Airway epithelial cell (primary cell): ENCODE results near the gene KIF22. TPM values are rescaled to one million over a fixed set of nuclear protein-coding genes. Genes with fewer than 3 reads are reported as not detected.

Experiments used
- total RNA-seq: library from RNA; depleted of rRNA; stranded (reverse); fragments of >200 nt; gene quantifications from 2 replicates; pipeline ENCODE4 v1.2.3, GENCODE V29; 2015

Gene KIF22
- 51.3 and 68.9 TPM in 2 replicates for total RNA-seq

DNA sequence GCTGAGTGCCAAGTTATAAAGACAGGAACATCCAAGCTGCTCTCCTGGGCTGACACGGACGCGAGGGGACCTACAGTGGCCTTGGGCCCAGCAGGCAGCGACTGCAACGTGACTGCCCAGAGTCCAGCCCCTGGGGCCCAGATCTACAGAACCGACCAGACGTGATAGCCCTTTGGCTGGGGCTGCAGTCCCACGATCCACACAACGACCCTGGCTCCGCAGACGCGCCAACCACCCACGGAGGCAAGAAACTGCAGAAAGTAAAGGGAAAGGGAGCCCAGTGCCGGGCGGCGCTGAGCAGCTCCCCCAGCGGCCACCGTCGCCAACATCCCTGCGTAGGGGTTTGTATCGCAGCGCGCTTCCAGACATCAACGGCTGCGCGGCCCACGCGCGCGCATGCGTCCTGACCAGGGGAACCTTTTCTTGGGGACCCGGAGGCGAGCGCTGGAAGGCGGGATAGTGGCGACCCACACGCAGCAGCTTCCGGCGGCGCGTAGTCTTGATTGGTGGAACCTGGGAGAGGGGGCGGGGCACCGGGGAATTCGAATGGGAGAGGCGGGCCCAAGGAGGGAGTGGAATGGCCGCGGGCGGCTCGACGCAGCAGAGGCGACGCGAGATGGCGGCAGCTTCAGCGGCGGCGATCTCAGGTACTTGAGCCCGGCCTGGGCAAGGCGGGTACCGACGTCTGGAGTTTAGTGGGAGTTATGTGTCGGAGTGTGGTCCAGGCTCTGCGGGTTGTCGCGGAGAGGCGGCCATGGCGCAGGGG is at the start of gene KIF22:
KIF22 (plus strand) TSS at position 569 of the 766 bp plus-strand sequence; CDS start at position 578, 9 bp downstream.

GRCh38 chr16:29745853-29746345 is 44.7 kb upstream of the KIF22 start, which contains the start of gene C16orf54:
Gene C16orf54, minus strand, starts transcription at chr16:29745990. Its CDS starts 1,039 bp downstream, at chr16:29744951.

DNA sequence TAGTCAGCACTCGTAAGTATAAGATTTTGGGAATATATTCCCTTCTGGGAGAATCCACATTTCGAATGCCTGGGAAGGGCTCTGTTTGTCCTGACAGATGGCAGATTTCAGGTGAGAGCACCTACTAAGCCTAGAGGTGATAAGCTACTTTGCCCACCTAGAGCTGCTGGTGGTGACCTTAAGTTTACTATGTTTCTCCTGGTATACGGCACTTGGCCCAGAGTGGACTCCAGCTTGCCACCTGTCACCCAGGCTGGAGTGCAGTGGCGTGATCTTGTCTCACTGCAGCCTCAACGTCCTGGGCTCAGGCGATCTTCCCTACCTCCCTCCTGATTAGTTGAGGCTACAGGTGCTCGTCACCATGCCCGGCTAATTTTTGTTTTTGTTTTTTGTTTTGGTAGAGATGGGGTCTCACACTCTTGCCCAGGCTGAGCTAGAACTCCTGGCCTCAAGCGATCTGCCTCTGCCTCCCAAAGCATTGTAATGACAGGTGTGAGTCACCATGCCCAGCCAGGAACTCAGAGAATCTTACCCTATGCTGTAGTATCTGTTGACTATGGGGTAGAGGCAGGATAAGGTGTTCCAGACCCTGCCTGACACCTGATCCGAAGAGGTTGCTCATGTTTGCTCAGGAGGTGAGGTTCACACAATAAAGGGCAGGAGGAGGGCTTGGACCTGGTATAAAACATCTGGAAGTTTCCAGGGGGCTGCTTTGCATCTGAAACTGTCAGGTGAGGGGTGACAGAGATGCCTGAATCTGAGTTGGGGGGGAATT is 12.8 kb upstream of the KIF22 start, which contains the start of gene ZG16:
ZG16 (plus strand) TSS at position 681 of the 775 bp plus-strand sequence. CDS start 1,011 bp downstream, outside the sequence.

GRCh38 chr16:29806099-29806579 is 15.6 kb downstream of the KIF22 start, which contains the start of gene MAZ:
Gene MAZ, plus strand, starts transcription at chr16:29806529. Its CDS starts 173 bp downstream, at chr16:29806702.

DNA sequence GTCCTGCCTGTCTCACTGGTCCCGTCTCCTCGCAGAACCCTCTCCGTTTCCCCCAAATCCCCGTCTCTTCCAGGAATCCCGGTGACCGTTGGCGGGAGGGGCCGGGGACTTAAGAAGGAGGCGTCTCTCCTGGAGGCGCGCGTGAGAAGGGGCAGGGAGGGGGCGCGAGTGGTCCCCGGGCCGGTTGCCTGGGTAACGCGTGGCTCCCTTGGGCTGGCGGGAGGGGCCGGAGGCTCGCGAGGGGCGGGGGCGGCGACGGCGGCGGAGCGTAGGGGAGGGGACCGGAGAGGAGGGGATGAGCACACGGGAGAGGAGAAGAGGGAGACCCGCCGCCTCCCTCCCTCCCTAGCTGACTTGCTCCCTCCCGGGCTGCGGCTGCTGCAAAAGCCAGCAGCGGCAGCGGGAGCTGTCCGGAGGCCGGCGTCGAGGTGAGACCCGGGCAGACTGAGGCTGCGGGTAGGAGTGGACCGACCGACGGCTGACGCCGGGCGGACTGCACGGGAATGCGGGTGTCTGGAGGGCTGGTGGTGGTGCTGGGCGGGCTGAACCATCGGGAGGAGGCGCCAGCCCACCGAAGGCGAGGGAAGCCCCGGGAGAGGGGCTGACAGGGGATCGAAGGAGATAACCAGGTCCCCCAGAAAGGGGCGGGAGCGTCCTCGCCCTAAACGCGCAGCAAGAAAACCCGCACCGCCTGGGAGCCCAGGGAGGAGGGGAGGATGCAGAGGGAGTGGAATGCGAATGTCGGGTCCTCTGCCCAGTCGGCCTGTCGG is 21.5 kb downstream of the KIF22 start, which contains the start of gene PRRT2:
PRRT2 (plus strand) TSS at position 298 of the 770 bp plus-strand sequence. CDS start 862 bp downstream, outside the sequence.

DNA sequence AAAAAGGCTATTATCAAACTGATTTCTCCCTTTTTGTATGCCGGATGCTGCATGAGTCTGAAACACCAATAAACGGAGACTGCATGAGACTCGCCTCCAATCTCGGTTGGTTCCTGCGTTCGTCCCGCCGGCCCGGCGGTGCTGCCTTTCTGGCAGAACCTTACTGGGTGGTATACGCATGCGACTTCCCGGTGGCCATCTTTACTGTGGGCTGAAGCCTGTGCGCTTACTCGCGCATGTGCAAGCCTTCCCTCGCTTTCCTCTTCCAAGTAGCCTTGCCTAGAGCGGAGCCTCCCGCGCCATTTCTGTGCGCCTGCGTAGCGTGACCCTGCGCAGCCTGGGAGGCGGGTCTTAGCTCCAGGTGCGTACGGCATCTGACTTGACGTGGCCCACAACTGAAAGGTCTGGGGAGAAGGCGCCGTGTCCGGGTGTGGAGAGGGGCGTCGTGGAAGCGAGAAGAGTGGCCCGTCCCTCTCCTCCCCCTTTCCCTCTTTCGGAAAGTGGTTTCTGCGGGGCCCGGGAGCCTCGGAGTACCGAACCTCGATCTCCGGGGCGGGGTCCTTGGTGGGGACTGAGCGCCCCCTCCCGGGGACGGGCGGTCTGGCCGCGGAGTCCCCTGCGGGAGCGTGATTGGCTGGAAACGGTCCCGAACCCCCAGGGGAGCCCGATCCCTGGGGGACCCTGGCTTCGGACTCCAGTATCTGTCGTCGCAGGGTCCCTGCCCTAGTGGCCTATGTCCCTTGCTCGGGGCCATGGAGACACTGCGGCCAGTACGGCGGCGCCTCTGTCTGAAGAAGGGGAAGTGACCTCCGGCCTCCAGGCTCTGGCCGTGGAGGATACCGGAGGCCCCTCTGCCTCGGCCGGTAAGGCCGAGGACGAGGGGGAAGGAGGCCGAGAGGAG is 25.5 kb downstream of the KIF22 start, which contains the start of gene PAGR1:
PAGR1 (plus strand) TSS at position 360 of the 901 bp plus-strand sequence; CDS start at position 734, 374 bp downstream.

GRCh38 chr16:29820271-29820701 is 29.7 kb downstream of the KIF22 start, which contains the start of gene MVP:
Gene MVP, plus strand, starts transcription at chr16:29820462. Its CDS starts 10,088 bp downstream, at chr16:29830550.

Other genes starting within 250 kb of the KIF22 start
- not detected in 2 replicates for gene SPN, start 127.5 kb upstream of the KIF22 start, total RNA-seq
- 1.2 and 2.7 TPM in 2 replicates for gene QPRT, start 111.6 kb upstream of the KIF22 start, total RNA-seq
- gene C16orf54, start 44.8 kb upstream of the KIF22 start, total RNA-seq, result not detected in 2 replicates
- not detected in 2 replicates for gene ZG16, start 12.5 kb upstream of the KIF22 start, total RNA-seq
- 160 and 240 TPM in 2 replicates for gene MAZ, start 15.8 kb downstream of the KIF22 start, total RNA-seq
- gene PRRT2, start 21.4 kb downstream of the KIF22 start, total RNA-seq, result not detected in 2 replicates
- gene PAGR1, start 25.4 kb downstream of the KIF22 start, total RNA-seq, result 49.9 and 54.9 TPM in 2 replicates
- gene MVP, start 29.7 kb downstream of the KIF22 start, total RNA-seq, result 91.0 and 99.4 TPM in 2 replicates
- gene CDIPT, start 72.5 kb downstream of the KIF22 start, total RNA-seq, result 56.8 and 68.1 TPM in 2 replicates
- 9.9 and 11.2 TPM in 2 replicates for gene SEZ6L2, start 108.8 kb downstream of the KIF22 start, total RNA-seq
- 5.4 and 9.3 TPM in 2 replicates for gene ASPHD1, start 109.7 kb downstream of the KIF22 start, total RNA-seq
- gene KCTD13, start 135.5 kb downstream of the KIF22 start, total RNA-seq, result 9.0 and 11.5 TPM in 2 replicates
- 86.8 and 109 TPM in 2 replicates for gene TMEM219, start 171.3 kb downstream of the KIF22 start, total RNA-seq
- 37.1 and 37.2 TPM in 2 replicates for gene TAOK2, start 183.1 kb downstream of the KIF22 start, total RNA-seq
- gene HIRIP3, start 204.9 kb downstream of the KIF22 start, total RNA-seq, result 7.5 and 8.9 TPM in 2 replicates
- gene INO80E, start 205.5 kb downstream of the KIF22 start, total RNA-seq, result 49.0 and 66.1 TPM in 2 replicates
- gene DOC2A, start 220.3 kb downstream of the KIF22 start, total RNA-seq, result 0.71 TPM in 1 of 2 replicates, not detected in the other
- not detected in 2 replicates for gene C16orf92, start 232.4 kb downstream of the KIF22 start, total RNA-seq
- 0.14 TPM in 1 of 2 replicates, not detected in the other for gene TLCD3B, start 240.5 kb downstream of the KIF22 start, total RNA-seq